IMR-90 (cell line): ENCODE data around the gene ST7.
A peak's percentile ranks its signal among the peaks of the same experiment; 100 is the strongest.

Source experiments
- NFE2L2 ChIP-seq: fragments of 150-350 bp; IDR thresholded peaks from 2 replicates; pipeline ENCODE4 v1.6.1; 2016; ENCODE audit warnings: low read depth, mild to moderate bottlenecking, low read length
- POLR2A ChIP-seq: IDR thresholded peaks from 2 replicates; pipeline ENCODE4 v1.6.1; 2012; ENCODE audit warnings: mild to moderate bottlenecking, low read depth, low read length
- RAD21 ChIP-seq: IDR thresholded peaks from 2 replicates; pipeline ENCODE4 v1.6.1; 2012; ENCODE audit warnings: low read length, improper control_type of control experiment
- RCOR1 ChIP-seq: IDR thresholded peaks from 2 replicates; pipeline ENCODE4 v1.6.1; 2012; ENCODE audit warnings: mild to moderate bottlenecking, low read length, improper control_type of control experiment; ENCODE audit not compliant: insufficient replicate concordance
- SMC3 ChIP-seq: fragments of 150-350 bp; IDR thresholded peaks from 2 replicates; pipeline ENCODE4 v1.6.1; 2016; ENCODE audit warnings: low read depth, mild to moderate bottlenecking, antibody characterized with exemption, low read length, moderate library complexity
- TF ChIP-seq, protein P1 (sequence below): fragments of 150-350 bp; IDR thresholded peaks from 2 replicates; pipeline ENCODE4 v1.6.1; 2016; ENCODE audit warnings: low read depth, mild to moderate bottlenecking, low read length, moderate library complexity, borderline replicate concordance
- TF ChIP-seq, protein P2 (sequence below): conservative IDR thresholded peaks from 2 replicates; pipeline ENCODE4 v1.5.1; 2012; ENCODE audit warnings: mild to moderate bottlenecking, low read depth, low read length, improper control_type of control experiment

DNA sequence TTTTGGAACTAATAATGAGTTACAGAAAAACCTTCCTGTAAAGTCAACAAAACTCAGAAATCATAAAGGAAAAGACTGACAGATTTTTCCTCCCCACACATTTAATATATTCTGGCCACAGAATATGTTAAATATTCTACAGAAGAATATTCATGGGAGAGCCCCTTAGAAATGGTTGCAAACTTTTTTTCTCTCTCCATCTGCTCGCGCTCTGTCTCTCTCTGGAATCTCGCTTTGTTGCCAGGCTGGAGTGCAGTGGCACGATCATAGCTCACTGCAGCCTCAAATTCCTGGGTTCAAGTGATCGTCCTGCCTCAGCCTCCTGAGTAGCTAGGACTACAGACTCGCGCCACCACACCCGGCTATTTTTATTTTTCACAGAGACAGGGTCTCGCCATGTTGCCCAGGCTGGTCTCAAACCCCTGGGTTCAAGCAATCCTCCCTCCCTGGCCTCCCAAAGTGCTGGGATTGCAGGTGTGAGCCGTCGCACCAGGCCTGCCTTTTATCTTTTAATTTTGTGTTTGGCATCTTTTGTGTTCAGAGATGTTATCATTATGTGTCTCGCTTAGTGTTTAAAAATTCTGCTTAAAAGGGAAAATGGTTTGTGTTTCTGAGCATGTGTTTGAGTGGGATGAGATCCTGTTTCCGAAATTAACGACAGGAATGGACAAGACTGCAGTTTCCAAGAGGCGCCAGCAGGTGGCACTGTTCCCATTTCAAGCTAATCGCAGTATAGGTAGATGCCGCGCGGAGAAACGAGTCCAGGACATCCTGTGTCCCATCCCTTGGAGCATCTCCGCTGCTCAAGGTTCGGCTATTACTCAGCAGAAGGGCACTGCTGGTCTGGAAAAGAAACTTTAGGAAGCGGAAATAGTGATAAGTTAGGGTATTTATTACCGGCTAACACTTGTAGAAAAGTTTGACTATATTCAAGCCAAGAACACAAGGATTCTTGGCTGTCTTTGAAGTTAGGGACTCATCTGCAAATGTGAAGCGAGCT lies 23.1 kb upstream of the ST7 start:
- TF ChIP-seq, protein P1, sequence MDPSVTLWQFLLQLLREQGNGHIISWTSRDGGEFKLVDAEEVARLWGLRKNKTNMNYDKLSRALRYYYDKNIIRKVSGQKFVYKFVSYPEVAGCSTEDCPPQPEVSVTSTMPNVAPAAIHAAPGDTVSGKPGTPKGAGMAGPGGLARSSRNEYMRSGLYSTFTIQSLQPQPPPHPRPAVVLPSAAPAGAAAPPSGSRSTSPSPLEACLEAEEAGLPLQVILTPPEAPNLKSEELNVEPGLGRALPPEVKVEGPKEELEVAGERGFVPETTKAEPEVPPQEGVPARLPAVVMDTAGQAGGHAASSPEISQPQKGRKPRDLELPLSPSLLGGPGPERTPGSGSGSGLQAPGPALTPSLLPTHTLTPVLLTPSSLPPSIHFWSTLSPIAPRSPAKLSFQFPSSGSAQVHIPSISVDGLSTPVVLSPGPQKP = no peak
- TF ChIP-seq, protein P2, sequence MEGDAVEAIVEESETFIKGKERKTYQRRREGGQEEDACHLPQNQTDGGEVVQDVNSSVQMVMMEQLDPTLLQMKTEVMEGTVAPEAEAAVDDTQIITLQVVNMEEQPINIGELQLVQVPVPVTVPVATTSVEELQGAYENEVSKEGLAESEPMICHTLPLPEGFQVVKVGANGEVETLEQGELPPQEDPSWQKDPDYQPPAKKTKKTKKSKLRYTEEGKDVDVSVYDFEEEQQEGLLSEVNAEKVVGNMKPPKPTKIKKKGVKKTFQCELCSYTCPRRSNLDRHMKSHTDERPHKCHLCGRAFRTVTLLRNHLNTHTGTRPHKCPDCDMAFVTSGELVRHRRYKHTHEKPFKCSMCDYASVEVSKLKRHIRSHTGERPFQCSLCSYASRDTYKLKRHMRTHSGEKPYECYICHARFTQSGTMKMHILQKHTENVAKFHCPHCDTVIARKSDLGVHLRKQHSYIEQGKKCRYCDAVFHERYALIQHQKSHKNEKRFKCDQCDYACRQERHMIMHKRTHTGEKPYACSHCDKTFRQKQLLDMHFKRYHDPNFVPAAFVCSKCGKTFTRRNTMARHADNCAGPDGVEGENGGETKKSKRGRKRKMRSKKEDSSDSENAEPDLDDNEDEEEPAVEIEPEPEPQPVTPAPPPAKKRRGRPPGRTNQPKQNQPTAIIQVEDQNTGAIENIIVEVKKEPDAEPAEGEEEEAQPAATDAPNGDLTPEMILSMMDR = peak; percentile 92
- TF ChIP-seq NFE2L2 (no peak), SMC3 (peak; percentile 91), RCOR1 (no peak), POLR2A (0 out of 2 replicates have a peak, but pooled peaks have one; percentile 30), RAD21 (peak; percentile 94)
